Subcutaneous abdominal adipose tissue (tissue), 5 donors: Measurements from ENCODE around the gene VDR.
A peak's percentile ranks its signal among the peaks of the same experiment; 100 is the strongest.

Experiments used
- H3K27ac ChIP-seq: one replicate; pipeline ENCODE4 v1.7.0; 2013; ENCODE audit warnings: low read depth, mild to moderate bottlenecking, inconsistent platforms, low read length, moderate library complexity
- H3K27me3 ChIP-seq, 5 donors: one replicate each; pipeline ENCODE4 v1.7.0; 2013; ENCODE audit warnings: low read length in 5 of 5, inconsistent platforms in 1 of 5; ENCODE audit not compliant: control insufficient read depth in 5 of 5, insufficient read depth in 4 of 5
- H3K36me3 ChIP-seq, 5 donors: one replicate each; pipeline ENCODE4 v1.7.0; 2013; ENCODE audit warnings: low read length in 5 of 5; ENCODE audit not compliant: control insufficient read depth in 5 of 5, insufficient read depth in 5 of 5
- H3K4me1 ChIP-seq, 5 donors: one replicate each; pipeline ENCODE4 v1.7.0; 2013; ENCODE audit warnings: low read length in 5 of 5, mild to moderate bottlenecking in 3 of 5, moderate library complexity in 1 of 5; ENCODE audit not compliant: control insufficient read depth in 5 of 5, insufficient read depth in 5 of 5
- H3K4me3 ChIP-seq, 5 donors: one replicate each; pipeline ENCODE4 v1.7.0; 2013; ENCODE audit warnings: low read length in 5 of 5, low read depth in 1 of 5
- H3K9ac ChIP-seq, 5 donors: one replicate each; pipeline ENCODE4 v1.7.0; 2013; ENCODE audit warnings: low read length in 5 of 5, mild to moderate bottlenecking in 4 of 5, moderate library complexity in 3 of 5
- H3K9me3 ChIP-seq, 5 donors: one replicate each; pipeline ENCODE4 v1.7.0; 2013; ENCODE audit warnings: low read length in 5 of 5; ENCODE audit not compliant: control insufficient read depth in 5 of 5
- donor health status: healthy.
- donor health status: healthy.
- donor health status: healthy.
- donor health status: healthy.
- donor health status: healthy.

VDR gene

DNA sequence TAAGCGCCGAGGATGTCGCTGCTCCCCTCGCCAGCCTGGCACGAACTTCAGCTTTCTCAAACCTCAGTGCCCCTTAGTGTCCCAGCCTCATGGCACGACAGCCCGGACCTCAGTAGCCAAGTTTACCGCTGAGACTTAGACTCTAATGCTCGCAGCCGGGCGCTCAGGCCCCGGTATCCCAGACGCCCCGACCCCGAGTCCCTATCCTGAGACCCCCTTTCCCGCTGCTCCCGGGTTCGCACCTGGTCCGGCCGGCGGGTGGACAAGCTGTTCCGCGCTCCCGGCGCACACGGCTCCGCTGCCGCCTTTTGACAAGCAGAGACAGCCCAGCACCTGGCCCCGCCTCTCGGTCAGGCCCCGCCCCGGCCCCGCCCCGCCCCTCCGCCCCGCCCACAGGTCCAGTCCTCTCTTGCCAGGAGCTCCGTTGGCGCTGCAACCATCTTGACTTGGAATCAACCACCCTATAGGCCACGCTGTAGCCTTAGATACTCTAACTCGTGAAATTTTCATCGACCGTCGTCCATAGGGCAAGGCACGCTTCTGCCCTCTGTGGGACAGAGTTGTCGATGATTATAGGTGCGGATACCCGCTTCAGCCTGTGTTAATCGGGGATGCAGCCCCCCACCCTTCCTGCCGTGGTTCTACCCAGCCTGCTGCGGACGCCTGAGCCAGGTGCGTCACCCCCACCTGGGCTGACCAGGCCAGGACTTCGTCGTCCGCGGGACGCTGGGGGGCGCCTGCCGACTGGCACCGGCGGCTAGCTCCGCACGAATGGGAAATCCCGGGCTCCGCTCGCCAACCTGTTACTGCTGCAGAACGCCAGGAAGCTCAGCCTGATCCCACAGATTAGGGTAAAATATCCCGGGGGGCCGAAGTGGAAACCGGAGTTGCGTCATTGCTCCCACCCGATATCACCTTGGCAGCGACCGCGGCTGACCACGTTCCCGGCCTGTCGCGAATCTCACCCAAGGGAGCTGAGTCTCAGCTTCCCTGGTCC, at the start of gene VDR:
TSS of gene VDR (minus strand) at position 282 of the 997 bp plus-strand sequence. CDS start 25,881 bp downstream, outside the sequence.
- peak within 1 kb of the TSS in 3 of 5 donors; percentile 22 to 60 (median 57) for H3K9ac ChIP-seq
- H3K27me3 ChIP-seq: peaks cover 0 to 36% (median 24%) of the 10 kb centered on the region in 5 donors

DNA sequence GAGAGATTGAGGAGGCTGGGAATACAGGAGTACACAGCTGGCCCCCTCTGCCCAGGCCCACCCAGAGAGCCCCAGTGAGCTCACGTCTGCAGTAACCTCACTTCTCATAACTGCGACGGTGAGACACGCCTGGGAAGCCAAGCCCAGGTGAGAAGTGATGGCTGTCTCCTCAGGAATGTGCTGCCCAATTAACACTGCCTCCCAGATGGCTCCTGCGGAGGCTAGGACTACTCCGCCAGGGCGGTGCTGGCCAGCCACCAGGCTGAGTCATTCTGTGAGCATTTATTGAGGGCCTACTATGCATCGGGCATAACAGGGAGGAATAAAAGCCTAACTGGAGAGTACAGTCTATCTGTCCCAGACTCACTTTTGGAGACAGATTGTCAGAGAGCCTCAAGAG, 49.3 kb upstream of the VDR start:
- Histone ChIP-seq H3K9ac (no peak overlapping the region), H3K27ac (no peak overlapping the region), H3K27me3 (no peaks in the 10 kb centered on the region), H3K36me3 (no peaks in the 10 kb centered on the region), H3K4me1 (peaks cover 0 to 4% (median 4%) of the 10 kb centered on the region in 5 donors), H3K9me3 (peaks cover 0 to 3% (median 0%) of the 10 kb centered on the region in 5 donors), H3K4me3 (no peak overlapping the region)

More for the DNA sequence above, at the start of gene VDR:
- Histone ChIP-seq H3K9me3 (no peaks in the 10 kb centered on the region), H3K27ac (no peak within 1 kb of the TSS), H3K4me1 (peaks cover 2 to 44% (median 30%) of the 10 kb centered on the region in 5 donors), H3K36me3 (no peaks in the 10 kb centered on the region), H3K4me3 (peak within 1 kb of the TSS; percentile 61 to 85 (median 71))

DNA sequence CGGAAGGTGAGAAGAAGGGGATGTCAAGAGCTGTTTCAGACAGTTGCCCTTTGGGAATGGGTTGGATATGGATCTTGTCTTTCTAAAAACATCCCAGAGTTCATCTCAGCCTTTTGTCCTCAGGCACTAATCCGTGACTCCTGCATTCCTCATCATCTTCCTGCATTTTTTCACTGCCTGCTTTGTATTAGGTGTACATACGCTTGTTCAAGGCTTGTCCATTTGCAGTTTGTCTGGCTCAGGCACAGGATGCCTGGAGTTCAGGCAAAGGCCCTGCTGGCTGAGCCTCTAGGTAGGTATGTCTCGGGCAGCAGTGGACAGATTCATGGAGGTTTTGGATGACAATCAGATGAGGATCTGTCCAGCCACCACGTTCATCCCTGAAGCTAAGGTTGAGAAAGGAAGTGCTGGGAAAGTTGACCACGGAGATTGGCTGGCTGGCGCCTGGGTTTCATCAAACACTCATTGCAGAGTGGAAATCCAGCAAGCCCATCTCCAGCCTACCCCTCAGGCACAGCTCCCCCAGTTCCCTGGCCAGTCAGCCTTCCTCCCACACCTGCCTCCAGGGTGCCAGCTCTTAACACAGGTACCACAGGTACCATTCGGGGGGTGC, 46.2 kb upstream of the VDR start:
- H3K9ac ChIP-seq: no peak overlapping the region
- peaks cover 0 to 4% (median 0%) of the 10 kb centered on the region in 5 donors for H3K27me3 ChIP-seq
- H3K4me3 ChIP-seq: no peak overlapping the region
- H3K4me1 ChIP-seq: peaks cover 0 to 5% (median 4%) of the 10 kb centered on the region in 5 donors
- H3K27ac ChIP-seq: no peak overlapping the region
- no peaks in the 10 kb centered on the region for H3K9me3 ChIP-seq
- no peaks in the 10 kb centered on the region for H3K36me3 ChIP-seq

DNA sequence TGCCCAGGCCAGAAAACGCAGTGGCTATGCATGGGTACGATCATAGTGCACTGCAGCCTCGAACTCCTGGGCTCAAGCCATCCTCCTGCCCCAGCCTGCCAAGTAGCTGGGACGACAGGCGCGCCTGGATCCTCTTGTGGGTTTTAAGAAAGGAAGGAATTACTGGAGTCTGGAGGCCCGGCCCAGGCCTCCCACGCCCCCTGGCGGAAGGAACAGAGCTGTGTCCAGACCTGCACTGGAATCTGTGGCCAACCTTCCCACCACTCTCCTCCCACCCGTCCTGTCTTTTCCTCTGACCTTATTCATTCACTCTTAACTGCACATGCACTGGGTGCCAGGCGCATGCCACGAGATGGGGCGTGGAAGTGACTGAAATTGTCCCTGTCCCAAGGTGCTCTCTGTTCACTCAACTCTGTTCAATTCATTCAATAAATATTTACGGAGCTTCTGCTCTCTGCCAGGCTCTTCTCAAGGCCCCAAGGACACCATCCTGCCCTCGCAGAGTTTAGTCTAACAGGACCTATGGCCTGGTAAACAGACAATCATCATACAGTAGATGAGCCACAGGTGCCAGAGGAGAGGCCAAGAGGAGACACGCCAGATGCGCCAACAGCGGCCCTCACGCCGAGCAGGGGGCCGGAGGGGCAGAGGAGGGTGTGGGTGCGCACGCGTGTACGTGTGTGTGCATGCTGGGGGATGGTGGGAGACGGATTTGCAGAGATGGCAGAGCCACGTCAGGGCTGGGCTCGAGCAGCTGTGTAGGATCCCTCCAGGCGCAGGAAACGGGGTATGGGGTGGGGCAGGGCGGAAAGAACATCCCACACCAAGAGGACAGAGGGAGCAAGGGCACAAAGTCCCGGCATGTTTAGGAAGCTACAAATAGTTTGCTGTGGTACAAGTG, 44.9 kb upstream of the VDR start:
- no peak overlapping the region for H3K4me3 ChIP-seq
- H3K4me1 ChIP-seq: peaks cover 0 to 5% (median 4%) of the 10 kb centered on the region in 5 donors
- peaks cover 0 to 4% (median 0%) of the 10 kb centered on the region in 5 donors for H3K27me3 ChIP-seq
- no peak overlapping the region for H3K9ac ChIP-seq
- no peaks in the 10 kb centered on the region for H3K36me3 ChIP-seq
- H3K9me3 ChIP-seq: no peaks in the 10 kb centered on the region
- H3K27ac ChIP-seq: no peak overlapping the region

DNA sequence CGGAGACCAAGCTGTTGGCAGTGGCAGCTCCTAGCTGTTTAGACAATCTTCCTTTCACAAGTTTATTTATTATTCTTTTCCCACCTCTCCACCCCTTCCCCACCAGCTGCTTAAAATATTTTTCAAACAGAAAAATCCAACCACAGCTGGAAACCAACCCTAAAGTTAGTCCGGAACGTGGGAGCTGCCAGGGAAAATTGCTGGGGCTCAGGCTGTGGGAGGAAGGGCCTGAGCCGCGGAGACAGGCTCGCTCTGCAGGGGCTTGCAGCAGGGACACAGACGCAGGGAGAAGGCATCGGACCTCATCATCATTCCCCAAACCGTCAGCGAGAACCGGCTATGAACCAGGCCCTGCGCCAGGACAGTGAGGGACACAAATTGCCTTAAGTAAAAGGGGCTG, 42.5 kb upstream of the VDR start:
- H3K4me3 ChIP-seq: no peak overlapping the region
- no peak overlapping the region for H3K27ac ChIP-seq
- no peaks in the 10 kb centered on the region for H3K9me3 ChIP-seq
- peaks cover 0 to 17% (median 11%) of the 10 kb centered on the region in 5 donors for H3K27me3 ChIP-seq
- no peaks in the 10 kb centered on the region for H3K36me3 ChIP-seq
- peaks cover 0 to 5% (median 4%) of the 10 kb centered on the region in 5 donors for H3K4me1 ChIP-seq
- no peak overlapping the region for H3K9ac ChIP-seq

DNA sequence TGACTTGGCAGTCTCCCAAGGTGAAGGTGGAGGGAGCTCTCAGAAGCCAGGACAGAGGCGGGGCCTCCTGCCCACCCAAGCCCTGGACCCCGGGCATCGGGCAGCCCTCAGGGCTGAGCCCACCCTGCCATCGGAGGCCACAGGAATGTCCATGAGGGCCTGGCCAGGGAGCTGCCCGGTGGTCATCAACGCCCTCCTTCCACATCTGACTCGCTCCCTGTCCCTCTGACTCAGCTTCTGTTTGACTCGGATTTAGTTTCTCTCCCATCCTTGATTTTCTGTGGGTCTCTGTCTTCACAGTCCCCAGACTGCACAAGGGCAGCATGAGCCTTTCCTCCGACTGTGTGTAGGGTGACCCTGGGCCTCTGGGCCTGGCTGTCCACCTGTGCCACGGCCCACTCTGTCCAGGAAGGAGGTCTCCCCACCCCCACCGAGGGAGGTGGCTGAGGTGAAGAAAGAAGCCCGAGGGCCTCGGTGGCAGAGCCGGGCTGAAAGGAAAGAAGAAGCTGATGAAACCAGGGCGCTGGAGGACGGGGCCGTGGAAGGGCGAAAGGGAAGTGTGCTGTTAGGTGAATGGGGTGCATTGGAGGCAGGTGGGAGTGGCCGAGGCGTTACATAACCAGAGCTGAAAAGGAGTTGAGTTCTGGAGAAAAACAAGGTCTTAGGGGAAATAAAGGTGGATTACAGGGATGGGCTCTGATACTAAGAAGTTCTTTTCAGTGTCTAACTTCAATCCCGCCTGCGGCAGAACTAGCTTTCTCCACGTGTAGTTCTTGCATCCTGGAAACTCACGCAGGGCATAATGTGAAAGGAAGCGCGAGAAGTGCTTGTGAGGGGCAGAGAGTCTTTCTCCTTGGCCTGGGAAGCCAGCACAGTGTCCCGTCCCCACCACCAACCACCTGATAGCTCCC, 41.9 kb upstream of the VDR start:
- Histone ChIP-seq H3K4me3 (no peak overlapping the region), H3K9ac (no peak overlapping the region), H3K36me3 (no peaks in the 10 kb centered on the region), H3K9me3 (no peaks in the 10 kb centered on the region), H3K27me3 (peaks cover 0 to 23% (median 11%) of the 10 kb centered on the region in 5 donors), H3K27ac (no peak overlapping the region), H3K4me1 (peaks cover 0 to 8% (median 8%) of the 10 kb centered on the region in 5 donors)

DNA sequence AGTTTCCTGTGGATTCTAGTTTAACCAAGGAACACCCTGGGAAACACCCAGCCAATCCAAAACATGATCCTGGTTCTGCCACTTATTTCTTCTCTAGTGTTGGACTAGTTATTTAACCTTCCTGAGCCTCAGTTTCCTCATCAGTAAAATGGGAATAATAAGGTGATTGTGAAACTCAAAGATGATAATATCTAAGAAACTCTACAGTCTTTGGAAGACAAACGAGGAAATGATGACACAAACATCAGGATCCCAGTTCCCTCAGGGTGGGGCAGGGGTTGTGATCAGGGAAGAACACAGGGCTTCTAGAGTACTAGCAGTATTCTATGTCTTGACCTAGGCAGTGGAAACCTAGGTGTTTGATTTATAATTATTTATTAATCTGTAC, 40.5 kb upstream of the VDR start:
- Histone ChIP-seq H3K9ac (no peak overlapping the region), H3K4me3 (no peak overlapping the region), H3K4me1 (peaks cover 0 to 8% (median 8%) of the 10 kb centered on the region in 5 donors), H3K27ac (no peak overlapping the region), H3K36me3 (no peaks in the 10 kb centered on the region), H3K9me3 (no peaks in the 10 kb centered on the region), H3K27me3 (peaks cover 0 to 26% (median 18%) of the 10 kb centered on the region in 5 donors)

DNA sequence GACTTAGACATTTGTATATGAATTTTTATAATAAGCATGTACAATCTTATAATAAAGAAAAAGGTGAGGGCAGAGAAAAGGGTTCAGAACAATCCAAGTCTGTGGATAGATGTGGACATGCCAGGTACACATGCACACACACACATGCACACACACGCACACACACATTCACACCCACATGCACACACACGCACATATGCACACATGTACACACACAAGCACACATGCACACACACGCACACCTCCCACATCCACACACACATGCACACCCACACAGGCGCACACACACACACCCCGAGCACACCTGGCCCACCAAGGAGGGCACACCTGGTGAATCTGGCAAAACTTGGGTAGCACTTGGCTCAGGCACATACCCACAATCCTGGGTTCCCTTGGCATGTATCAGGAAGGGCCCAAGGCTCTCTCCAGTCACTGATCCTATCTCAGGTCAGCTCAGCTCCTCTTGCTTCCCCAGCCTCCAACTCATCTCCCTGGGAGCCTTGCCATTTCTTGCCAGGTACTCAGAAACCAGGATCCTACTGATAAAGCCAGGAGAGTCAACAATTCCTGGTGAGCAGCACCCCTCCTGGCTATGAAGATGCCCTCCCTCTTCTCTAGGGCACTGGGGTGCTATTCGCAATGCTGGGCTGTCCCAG, 40.0 kb upstream of the VDR start:
- Histone ChIP-seq H3K4me1 (peaks cover 0 to 8% (median 8%) of the 10 kb centered on the region in 5 donors), H3K36me3 (no peaks in the 10 kb centered on the region), H3K9me3 (no peaks in the 10 kb centered on the region), H3K27me3 (peaks cover 0 to 26% (median 18%) of the 10 kb centered on the region in 5 donors), H3K9ac (no peak overlapping the region), H3K27ac (no peak overlapping the region), H3K4me3 (no peak overlapping the region)
